Fibroblast of skin of right quadriceps (primary cell): ENCODE measurements around the gene NELL1.

Source experiments
- DNase-seq: peaks from one replicate; pipeline ENCODE4 v3.0.0-alpha.2; 2013

NELL1 gene

DNA sequence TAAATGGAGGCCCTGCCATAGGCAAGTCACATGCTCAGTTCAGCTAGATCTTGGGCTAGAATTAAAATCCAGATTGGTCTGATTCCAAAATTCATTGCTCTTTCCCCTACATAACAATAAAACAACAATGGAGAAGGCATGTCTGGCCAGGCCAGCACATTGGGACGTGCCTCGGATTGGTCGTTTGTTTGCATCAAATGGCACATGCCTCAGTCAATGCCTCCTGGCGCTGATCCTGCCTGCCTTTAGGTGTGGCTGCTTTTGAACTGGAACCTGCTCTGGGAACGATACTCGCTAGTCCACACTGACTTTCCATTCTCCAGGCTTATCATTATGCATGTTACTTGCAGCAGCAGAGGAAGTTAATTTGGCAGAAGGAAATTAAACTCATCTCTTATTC lies 322.1 kb downstream of the NELL1 start:
- DNase-seq = no peak

- DNase-seq = no peak
These were observed 337.9 kb downstream of the NELL1 start for GRCh38 chr11:21007297-21007696.

- DNase-seq = no peak
These were observed 348.9 kb downstream of the NELL1 start for GRCh38 chr11:21018248-21018647.

GRCh38 chr11:21026685-21027084 lies 357.3 kb downstream of the NELL1 start:
- no peak for DNase-seq

DNA sequence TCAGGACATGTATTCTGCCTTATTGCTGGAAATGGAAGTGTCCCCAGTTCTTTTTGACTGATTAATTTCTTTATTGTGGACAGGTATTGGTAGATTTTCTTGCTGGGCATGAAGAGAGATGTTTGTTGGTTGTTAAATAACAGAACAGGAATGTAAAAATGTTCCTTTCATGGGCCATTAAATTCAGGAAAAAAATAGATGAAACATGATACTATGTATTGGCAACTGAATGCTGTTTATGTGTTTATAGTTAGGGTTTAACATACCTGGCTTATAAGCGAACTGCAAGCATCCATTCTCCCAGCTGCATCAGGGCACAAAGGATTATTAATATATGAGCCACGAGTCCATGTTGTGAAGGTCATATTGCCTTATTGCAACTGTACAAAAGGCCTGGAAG lies 368.5 kb downstream of the NELL1 start:
- no peak for DNase-seq

GRCh38 chr11:21038801-21039200 lies 369.4 kb downstream of the NELL1 start:
- DNase-seq = no peak

GRCh38 chr11:21040630-21041029 lies 371.2 kb downstream of the NELL1 start:
- no peak for DNase-seq

- no peak for DNase-seq
These were observed 379.2 kb downstream of the NELL1 start for GRCh38 chr11:21048626-21049025.

DNA sequence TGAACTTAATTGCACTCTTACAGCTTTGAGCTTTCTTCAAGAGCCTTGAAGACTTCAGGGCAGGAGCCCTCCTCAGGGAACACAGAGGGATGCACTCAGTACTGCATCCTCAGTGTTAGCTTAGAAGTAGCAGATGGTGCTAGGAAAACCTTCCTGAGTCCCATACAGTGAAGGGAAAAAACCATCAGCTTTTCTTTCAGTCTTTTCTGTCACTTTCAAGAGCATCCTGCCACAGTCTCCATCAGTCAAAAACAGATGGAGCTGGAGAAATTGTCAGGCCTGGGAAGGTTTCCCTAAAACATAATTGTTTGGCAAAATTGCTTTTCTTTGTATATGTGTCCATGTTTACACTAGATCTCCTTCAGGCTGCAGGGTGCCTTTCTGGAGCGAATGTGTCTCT lies 384.1 kb downstream of the NELL1 start:
- DNase-seq = no peak

DNA sequence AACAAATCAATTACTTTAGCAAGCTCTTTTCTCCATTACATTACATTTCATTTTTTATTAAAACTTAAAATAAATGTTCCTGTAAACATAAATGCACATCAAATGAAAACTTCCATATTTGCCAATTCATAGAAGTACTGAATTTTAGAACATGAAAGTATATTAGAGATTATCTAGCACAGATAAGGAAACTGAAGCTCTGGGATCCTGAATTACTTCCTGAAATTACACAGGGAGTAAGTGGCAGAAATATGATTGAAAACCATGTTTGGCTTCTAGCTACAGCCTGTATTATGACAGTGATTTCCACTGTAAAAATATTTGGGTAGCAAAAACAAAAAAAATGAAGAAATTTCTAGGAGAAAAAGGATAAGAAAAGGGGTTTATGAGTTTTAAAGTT lies 387.3 kb downstream of the NELL1 start:
- no peak for DNase-seq

- no peak for DNase-seq
These were observed 390.5 kb downstream of the NELL1 start for GRCh38 chr11:21059879-21060278.

- no peak for DNase-seq
These were observed 396.6 kb downstream of the NELL1 start for GRCh38 chr11:21066030-21066429.

DNA sequence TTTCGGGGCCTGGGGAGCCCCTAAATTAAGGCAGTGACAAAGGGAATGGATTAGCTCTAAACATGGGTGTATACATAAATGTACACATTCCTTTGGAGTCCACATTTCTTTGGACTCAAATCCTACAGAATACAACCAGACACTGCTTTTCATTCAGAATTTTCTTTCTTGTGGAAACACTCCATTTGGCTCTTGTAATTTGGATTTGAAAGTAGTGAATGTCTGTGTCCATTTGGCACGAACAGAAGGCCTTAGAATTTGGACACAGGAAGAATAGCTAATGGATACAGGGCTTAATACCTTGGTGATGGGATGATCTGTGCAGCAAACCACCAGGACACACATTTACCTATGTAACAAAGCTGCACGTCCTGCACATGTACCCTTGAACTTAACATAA lies 399.5 kb downstream of the NELL1 start:
- DNase-seq = no peak

DNA sequence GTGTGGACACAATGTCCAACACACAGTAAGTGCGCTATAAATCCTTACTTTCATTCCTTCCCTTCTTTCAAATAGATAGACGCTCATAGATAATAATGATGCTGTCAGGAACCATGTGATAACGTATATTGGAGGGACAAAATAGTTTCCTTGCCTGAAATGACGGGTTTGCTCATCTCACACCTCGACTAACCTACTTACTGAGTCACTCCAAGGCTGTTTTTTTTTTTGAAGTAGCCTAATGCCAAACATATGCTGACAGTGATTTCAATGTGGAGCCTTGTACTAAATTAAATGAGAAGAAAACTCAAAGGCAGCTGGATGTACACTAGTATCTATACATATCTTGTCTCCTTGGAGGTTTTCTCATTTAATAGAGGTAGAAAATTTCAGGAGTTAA lies 400.5 kb downstream of the NELL1 start:
- DNase-seq = no peak

GRCh38 chr11:21072558-21072957 lies 403.2 kb downstream of the NELL1 start:
- no peak for DNase-seq

- no peak for DNase-seq
These were observed 413.5 kb downstream of the NELL1 start for GRCh38 chr11:21082853-21083252.

GRCh38 chr11:21088930-21089329 lies 419.5 kb downstream of the NELL1 start:
- DNase-seq = no peak

- DNase-seq = no peak
These were observed 435.3 kb downstream of the NELL1 start for GRCh38 chr11:21104641-21105040.

- no peak for DNase-seq
These were observed 436.0 kb downstream of the NELL1 start for GRCh38 chr11:21105196-21105917.

DNA sequence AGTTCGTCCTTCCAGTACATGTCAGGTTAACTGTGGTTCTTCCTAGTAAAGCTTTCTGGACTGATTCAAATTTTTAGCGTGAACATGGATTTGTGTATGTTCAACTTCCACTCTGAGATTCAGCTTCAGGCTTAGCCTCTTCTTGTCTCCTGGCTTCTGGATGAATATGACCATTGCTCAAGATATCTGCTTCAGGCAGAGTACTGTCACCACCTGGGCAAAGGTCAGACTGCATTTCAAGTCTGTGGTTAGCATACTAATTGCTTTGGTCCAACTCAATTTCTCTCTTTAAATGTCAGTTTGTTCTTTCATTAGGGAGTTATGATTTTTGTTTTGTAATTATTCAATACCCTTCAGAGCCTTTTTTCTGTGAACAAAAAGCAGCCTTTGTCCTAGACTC lies 440.0 kb downstream of the NELL1 start:
- DNase-seq = no peak

- DNase-seq = no peak
These were observed 441.0 kb downstream of the NELL1 start for GRCh38 chr11:21110415-21110814.

DNA sequence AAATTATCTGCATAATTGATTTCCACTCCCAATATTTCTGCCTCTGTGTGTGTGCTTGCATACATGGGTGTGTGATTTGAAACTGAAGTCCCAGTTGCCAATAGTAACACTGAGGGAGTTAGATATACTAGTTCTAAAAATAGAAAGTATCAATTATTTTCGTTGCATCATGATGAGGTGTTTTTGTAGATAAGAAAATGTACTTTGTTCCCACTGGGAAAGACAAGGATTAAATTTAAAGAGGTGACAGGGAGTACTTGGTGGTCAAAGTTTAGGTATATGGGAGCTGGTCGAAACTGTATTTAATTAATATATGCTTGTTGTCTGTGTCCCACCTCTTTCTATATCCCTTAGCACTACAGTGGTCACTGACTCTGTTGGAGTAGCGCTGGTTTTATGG lies 444.5 kb downstream of the NELL1 start:
- DNase-seq = no peak

DNA sequence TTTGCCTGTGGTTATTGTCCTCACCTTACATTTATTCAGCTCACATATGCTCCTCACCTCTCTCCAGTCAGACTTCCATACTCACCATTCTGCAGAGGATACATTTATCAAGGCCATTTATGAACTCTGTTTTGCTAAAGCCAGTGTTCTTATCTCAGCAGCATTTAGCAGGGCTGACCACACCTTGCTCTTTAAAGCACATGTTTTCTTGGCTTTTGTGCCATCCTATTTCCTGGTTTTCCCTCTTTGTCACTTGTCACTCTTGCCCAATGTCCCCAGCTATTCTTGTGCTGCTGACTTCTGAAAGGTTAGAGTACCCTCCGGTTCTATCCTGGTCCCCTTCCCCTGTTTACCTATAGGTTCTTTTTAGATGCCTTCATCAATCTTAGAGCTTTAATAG lies 446.6 kb downstream of the NELL1 start:
- no peak for DNase-seq

DNA sequence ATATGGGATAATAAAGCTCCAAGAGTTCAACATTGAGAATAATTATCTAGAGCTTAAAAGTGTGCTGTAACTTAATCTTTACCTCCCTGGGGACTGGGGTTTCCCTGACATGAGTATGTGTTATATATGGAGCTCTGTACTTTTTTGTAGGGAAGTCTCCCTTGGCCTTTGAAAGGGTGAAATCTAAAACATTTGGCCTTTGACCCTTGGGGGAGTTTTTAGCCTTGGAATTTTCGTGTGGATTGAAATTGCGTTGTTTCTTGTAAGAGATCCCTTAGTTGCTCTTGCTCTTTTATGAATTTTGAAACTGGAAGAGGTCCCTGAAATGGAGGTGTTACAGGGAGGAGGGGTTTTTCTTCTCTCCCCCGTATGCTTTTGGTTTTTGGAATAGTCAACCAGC lies 450.0 kb downstream of the NELL1 start:
- no peak for DNase-seq

GRCh38 chr11:21121991-21122390 lies 452.6 kb downstream of the NELL1 start:
- no peak for DNase-seq

DNA sequence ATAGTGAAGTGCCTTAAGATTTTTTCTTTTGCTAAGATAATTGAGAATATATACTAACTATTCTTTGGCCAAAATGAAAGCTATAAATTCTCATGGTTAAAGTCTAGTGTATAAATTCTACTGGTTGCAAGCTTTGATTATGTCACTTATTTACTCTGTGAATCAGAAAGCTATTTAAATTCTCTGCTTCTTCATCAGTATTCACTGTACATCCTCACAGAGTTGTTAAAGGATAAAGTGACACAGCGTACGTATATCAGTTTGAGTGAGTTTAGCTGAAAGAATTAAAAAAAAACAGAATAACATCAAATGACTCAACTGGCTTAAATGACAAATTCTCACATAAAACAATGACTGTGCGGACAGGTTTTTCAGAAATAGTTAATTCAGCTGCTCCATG lies 453.1 kb downstream of the NELL1 start:
- DNase-seq = no peak
